Hindlimb muscle (tissue), 1 donor: ENCODE results near the gene PEMT. TPM values are rescaled to one million over a fixed set of nuclear protein-coding genes. Genes with fewer than 3 reads are reported as not detected.
A peak's percentile ranks its signal among the peaks of the same experiment; 100 is the strongest.

Experiments
- DNase-seq: peaks from one replicate; pipeline ENCODE4 v3.0.0-alpha.2; 2013
- polyA plus RNA-seq: library from polyadenylated mRNA; unstranded; fragments of 120-200 nt; gene quantifications from one replicate; pipeline ENCODE4 v1.2.1, GENCODE V29; 2013; ENCODE audit not compliant: insufficient read length

PEMT gene
- polyA plus RNA-seq, 1 donor = 28.3 TPM

DNA sequence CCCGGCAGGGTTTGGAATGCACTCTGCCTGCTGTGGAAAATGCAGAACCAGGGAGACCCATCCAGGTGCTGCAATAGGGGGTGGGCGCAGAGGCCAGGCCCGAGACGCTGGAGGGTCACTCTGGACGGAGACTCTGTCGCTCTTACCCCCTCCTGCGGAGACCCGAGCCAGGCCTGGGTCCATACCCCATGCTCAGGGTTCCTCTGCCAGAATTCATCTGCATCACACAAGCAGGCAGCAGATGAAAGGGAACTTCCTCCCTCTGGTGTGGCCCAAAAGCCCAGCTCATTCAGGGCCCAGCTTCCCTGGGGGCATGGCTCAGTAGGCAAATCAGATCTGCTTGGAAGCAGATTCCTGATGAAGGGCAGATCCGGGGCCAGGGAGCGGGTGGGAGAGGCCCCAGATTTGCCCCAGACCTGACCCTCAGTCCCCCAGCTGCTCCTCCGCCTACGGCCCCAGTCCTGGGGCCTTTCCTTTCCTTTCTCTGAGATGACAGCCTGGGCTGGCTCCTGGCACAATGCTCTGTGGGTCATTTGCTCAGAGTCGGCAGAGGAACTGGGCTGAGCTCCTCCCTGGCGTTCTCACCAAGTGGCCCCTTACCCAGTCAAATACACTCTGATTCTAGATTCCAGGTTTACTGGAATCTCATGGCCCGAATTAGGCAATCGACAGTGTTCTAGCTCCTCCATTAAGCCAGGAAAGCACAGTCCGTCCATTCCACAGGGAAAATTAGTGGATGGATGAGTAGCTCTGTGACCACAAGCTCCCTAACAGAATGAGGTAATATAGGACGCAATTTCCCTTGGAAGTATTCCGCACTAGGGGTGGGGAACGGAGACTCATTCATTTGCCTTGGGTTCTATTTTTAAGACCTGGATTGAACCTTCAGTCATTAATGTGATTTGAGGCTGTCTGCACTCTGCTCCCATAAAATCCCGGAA lies 76.2 kb downstream of the PEMT start:
- DNase-seq = no peak

DNA sequence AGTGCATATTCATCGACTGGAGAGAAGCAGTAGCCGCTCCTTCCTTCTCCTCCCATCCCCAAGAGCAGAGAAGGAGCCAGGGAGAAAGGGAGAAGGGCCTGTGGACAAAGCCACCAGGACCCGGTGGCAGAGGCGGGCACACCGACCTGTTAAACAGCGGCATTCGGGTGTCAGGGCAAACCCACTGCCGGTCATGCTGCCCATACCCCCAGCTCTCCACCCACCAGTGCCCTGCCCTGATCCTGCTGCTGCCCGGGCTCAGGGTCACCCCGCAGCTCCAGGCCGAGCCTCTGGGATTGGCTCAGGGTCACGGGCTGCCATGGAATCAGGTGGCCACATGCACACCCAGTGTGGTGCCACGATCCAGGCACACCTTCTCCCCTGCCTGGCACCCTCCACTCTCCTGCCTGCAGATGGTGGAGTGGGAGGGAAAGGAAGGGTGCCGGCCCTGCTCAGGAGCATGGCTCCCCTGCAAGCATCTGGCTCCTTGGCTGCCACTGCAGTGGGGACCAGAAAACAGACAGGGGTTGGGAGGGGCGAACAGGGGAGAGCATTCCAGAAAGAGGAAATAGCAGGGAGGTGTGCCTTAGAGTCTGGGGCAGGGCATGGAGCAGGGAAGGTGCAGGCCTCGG lies 77.0 kb downstream of the PEMT start:
- no peak for DNase-seq

DNA sequence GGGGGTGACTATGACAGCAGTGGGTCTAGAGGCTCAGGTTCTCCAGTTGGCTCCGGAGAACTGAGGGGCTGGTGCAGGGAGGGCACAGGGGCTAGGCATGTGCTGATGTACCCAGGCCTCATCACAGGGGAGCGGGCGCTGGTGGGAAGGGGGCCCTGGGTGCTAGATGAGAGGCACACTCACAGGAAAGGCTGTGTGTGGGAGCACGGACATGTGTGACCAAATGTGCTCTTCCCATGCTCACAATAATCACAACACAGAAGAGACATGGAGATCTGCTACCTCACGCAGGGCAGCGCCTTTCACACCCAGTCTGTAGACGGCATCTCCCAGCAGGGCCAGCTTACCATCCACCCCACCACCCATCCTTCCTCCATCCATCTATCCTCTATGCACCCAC lies 77.9 kb downstream of the PEMT start:
- DNase-seq = no peak

GRCh38 chr17:17512866-17513265 lies 78.6 kb downstream of the PEMT start:
- no peak for DNase-seq

GRCh38 chr17:17511881-17512858 lies 79.3 kb downstream of the PEMT start:
- DNase-seq = no peak

- DNase-seq = no peak
These were observed 80.2 kb downstream of the PEMT start for GRCh38 chr17:17511293-17511741.

- no peak for DNase-seq
These were observed 80.8 kb downstream of the PEMT start for GRCh38 chr17:17510456-17511292.

DNA sequence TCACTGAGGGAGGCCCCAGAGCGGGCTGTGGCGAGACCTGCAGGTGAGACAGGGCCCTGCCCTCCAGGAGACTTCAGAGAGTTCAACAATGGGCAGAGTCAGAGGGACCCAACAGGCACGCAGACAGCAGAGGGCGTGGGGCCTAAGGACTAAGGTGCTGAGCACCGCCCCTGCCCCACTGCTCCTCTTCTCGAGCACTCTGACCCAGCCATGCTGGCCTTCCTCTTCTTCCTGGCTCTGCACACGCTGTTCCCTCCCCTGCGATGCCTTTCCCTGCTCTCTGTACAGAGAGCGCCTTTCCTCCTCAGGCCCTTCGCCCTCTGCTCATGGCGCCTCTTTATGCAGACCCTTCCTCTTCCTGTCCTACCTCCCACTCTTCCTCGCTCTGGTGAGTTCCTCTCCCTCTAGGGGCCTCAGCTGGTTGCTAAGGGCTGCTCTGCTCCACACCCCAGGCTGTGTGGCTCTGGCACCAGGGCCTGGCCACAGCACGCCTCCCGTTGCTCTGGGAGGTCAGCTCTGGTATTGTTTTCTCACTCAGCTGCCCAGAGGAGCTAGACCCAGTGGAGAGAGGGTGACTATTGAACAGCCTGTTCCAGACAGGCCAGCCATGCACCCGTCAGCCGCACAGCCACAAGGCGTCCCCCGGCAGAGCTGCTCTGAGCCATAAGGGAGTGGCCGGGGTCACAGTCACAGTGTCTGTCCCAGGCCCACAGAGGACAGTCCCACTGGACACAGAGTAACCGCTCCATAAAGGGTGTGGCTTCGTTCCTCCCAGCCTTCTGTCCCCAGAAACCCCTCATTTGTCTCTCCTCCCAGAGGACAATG lies 81.7 kb downstream of the PEMT start:
- DNase-seq = no peak

- no peak for DNase-seq
These were observed 82.6 kb downstream of the PEMT start for GRCh38 chr17:17508646-17509591.

DNA sequence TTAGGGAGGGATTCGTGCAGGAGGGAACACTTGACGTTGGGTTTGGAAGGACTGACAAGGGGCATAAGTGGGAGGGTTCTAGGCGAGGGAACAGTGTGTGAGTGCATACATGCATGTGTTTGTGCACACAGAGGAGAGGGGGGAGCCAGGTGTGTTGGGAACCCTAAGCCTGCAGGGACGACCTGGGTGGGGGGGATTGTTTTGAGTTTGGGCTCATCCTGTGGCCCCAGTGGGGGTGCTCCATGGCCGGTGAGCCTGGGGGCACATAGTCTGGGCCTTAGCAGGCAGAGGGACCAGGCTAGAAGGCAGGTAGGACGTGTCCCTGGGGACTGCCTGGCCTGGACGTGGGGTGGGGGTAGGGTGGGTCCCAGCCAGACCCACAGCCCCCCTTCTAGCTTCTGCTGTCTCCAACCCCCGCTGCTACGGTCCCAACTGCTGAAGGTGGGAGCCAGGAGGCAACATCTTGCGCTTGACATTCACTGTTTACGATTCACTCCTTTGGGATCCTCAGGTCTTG lies 83.4 kb downstream of the PEMT start:
- DNase-seq = no peak

GRCh38 chr17:17507465-17508011 lies 84.0 kb downstream of the PEMT start:
- DNase-seq = no peak

DNA sequence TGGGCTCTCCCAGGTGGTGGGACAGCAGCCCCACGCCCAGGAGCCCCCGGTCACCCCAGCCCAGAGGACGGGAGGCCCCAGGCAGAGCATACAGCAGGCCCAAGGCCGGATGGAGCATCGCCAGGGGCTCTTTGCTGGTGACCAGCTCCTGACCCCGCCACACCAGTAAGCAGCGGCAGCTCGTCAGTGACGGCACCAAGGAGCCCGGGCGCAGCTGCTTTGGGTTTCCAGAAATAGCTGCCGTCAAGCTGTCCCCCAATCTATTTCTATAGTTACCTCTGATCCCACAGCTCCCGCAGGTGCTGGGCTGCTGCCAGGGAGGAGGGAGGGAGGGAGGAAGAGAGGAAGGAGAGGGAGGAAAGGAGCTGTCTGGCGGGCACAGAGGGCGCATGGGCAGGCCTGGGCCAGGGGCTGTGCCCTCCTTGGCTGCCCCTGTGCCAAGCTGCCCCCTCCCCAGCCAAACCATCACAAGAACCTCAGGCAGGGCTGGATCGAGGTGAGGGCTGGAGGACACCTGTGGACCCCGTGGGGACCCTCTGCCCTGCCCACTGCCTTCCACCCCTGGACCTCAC lies 84.5 kb downstream of the PEMT start:
- DNase-seq = no peak

- DNase-seq = no peak
These were observed 85.2 kb downstream of the PEMT start for GRCh38 chr17:17506181-17506741.

GRCh38 chr17:17505610-17506171 lies 85.8 kb downstream of the PEMT start:
- DNase-seq = no peak

DNA sequence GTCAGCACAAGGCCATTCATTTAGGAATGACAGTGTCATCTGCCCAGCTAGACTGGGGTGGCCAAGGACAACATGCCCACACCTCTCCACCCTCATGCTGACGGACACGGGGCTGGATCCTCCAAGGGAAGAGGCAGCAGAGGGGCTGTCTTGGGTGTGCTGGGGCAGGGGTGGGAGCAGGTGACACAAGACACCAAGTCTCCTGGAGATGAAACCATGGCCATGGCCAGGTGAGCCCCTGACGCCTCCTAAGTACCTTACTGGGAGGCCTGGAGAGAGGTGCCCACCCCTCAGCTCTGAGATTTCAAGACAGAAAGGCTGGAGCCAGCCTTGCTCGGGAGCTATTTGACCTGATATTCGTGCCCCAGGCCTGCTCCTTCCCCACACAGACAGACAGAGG lies 86.4 kb downstream of the PEMT start:
- no peak for DNase-seq

DNA sequence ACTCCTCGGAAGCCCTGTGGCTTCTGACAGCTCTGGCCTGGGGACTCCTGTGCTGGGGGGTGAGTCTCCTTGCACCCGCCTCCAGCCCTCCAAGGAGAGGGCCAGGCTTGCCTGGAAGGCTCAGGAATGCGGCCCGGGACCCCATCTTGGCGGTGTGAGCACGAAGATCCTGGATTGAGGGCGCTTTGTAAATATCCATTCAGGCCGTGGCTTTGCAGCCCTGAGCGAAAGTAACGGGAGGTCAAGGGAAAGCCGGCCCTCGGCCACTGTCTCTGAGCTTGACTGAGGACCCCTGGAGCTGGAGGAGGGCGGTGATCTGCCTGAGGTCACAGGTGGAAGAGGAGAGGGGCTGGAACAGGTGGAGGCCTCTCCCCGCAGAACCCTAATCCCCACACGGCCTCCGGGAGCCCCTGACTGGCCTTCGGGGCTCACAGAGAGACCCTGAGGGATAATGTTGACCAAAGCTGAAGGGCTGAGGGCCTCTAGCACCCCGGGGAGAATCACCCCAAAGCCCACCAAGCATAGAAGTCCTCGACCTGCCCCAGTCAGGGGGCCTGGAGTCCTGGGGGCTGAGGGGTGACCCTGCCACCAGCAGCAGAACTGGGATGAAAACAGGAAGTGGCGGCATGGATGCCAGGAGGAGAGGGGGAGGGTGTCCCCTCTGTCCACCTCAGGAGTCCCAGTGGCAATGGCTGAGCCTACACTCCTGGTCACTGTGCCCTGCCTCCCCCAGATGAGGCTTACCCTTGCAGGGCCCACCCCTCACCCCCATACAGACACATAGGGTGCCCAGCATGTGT lies 87.0 kb downstream of the PEMT start:
- DNase-seq = no peak

- peak; percentile 84 for DNase-seq
These were observed 87.9 kb downstream of the PEMT start for GRCh38 chr17:17503566-17504130.
